Stimulated activated CD4-positive, alpha-beta T cell treated with anti-CD3 and anti-CD28 coated beads, TNF-alpha, amount 100 ng/mL, for 48 hours (primary cell): ENCODE measurements around the gene PVALEF.

Source experiments
- DNase-seq, 3 donors: peaks; one replicate each; pipeline ENCODE4 v3.0.0-alpha.2; 2020; ENCODE audit warnings: low read depth in 3 of 3

The PVALEF gene

DNA sequence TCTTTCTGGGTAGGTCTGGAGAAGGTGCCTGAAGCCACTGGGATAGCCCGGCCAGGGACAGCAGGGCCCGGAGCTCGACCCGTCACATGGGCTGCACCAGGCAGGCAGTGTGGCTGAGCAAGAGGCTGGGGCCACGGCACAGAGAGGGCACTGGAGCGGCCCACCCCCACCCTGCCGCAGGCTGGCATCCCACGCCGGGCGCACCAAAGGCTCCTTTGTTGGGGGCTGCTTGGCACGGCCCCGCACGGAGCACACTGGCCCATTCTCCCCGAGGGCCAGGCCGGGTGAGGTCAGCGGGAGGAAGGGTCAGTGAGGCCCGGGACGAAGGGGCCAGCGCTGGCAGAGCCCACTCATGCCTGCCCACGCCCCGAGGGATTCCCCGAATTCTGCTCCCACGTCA, 36.5 kb upstream of the PVALEF start:
- DNase-seq = no peak

DNA sequence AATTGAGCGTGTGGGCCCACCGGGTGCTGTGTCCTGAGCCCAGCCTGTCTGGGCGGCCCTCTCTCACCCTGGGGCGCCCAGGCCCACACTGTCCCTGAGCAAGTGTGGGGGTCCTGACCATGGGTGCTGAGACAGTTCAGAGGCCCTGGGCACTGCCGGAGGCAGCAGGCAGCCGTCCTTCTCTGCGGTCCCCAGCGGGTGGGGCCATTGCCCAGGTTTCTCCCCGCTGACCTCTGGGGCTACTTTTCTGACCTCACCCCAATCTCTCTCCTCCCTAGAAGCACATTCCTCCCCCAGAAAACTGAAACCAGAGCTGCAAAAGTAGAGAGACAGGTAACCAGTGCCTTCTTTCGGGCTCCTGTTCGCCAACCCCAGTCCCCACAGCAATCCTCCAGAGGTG, 36.0 kb upstream of the PVALEF start:
- no peak for DNase-seq

GRCh38 chr17:81129711-81130367, 35.5 kb upstream of the PVALEF start:
- no peak for DNase-seq

GRCh38 chr17:81130385-81131361, 34.6 kb upstream of the PVALEF start:
- no peak for DNase-seq

DNA sequence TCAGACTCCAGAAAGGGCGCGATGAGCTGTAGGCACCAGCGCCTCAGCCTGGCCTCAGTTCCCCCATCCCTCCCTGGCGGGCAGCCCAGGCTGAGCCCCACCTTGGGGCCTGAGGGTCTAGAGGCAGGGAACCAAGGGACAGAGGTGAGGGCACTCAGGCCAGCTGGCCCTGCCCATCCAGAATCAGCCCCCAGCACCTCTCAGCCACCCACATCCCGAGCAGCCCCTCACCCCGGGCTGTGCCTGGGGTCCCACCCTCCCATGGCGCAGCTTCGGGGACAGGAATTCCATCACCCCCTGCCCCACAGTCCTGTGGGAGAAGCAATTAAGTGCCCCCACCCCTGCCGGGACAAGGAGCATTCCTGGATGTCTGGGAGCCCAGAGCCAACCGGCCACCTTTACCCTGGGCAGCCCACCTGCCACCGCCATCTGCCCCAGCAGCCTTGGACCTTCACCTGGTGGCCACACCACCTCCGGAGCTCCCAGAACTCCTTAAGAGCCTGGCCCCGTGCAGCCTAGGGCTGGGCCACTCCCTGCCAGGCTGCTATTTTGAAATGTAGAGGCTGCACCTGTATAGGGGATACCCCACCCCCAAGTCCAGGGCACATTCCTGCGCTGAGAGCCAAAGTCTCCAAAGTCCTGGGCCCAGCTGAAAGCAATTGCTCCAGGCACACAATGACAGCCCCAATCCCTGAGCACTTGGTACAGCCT, 33.7 kb upstream of the PVALEF start:
- DNase-seq = no peak

DNA sequence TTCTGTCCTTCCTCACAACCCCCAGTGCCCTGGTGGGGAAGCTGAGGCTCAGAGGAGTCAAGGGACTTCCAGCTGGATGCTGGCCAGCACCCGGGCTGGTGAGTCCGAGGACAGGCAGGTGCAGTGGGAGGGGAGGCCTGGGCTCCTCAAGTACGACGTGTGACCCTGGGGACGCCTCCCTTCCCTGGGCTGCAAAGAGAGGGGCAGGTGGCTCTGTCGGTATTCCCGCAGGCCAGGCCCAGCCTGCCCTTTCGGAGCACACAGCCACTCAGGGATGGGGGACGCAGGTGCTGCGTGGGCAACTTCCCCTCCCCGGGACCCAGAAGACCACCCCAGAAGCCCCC, 33.1 kb upstream of the PVALEF start:
- no peak for DNase-seq

DNA sequence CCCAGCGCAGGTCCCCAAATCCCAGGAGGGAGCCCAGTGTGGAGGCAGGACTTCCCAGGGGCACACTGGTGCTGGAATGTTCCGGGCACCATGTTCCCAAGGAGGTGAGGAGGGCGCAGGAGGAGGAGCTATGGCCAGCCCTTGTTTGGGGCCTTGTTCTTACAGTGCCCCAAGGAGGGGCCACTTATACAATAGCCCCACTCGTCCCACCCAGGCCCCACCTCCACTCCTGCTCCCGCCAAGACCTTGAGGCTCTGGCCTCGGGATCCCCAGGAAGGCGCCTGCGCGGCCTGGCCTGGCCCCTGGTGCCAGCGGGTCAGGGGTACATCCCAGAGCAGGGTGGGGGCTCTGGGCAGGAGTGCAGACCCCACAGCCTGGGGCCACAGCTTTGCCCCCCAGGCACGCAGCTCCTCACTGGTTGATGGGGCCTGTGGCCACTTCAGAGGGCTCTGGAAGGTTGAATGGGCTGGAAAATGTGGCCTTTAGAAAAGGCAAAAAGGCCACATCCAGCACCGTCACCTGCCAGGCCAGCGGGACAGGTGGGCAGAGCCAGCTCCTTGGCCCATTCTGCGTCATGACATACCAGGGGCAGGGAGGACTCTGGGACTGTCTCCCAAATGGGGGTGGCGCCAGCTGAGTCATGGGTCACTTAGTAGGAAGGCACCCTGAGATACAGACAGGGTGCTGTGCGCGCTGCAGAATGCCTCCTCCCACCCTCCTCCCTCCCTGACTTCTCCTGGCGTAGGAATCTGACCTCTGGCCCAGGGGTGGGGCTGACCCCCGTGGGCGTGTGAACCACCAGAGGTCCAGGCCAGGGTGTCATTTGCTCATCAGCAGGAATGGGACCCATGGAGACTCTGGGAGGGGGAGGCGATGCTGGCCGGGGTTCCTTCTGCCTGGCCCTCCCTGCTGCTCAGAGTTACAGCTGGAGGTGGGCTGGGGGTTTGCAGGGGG, 32.3 kb upstream of the PVALEF start:
- DNase-seq = no peak

DNA sequence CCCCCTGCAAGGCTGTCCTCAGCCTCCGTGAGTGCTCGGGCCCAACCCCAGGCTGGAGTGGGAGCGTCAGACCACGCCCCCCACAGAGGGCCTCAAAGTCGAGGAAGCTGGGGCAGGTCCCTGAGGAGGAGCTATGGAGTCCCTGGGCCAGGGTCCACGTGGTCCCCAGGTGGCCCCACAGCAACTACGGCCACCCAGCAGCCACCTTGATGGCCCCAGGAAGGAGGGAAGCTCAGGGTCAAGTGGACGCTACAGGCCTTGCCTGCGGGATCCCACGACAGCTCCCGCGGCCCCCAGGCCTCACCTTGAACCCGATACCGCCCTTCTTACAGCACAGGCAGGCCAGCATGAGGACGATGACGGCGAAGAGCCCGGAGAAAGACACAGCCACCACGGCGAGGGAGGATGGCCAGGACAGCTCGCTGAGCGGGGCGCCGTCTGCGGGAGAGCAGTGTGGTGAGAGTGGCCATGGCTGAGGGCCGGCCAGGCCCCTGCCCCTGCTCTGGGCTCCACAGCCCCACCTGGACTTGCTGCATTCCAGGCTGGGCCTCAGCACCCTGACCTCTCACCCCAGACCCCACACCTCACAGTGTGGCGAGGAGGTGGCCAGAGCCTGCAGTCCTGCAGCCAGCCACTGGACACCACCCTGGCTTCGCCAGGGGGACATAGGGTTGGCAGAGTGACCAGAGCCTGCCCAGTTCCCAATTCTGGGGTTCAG, 31.1 kb upstream of the PVALEF start:
- DNase-seq = no peak

GRCh38 chr17:81135505-81136278, 29.6 kb upstream of the PVALEF start:
- no peak for DNase-seq

- DNase-seq = no peak
Observed at GRCh38 chr17:81136366-81136765, 28.9 kb upstream of the PVALEF start.

- no peak for DNase-seq
Observed at GRCh38 chr17:81137248-81137647, 28.1 kb upstream of the PVALEF start.

- DNase-seq = no peak
Observed at GRCh38 chr17:81138083-81138482, 27.2 kb upstream of the PVALEF start.

DNA sequence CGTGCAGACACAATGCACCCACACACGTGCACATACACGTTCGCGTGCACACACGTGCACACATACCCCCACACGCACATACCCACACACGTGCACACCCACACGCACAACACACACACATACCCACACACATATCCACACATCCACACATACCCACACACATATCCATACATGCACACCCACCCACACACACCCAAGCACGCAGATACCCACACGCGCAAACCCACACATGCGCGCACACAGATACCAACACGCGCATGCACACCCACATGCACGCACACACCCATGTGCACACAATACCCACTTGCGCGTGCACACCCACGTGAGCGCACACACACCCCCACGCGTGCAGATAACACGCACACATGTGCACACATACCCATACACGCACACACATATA, 26.8 kb upstream of the PVALEF start:
- DNase-seq = no peak

GRCh38 chr17:81139428-81139827, 25.9 kb upstream of the PVALEF start:
- DNase-seq = no peak

- DNase-seq = no peak
Observed at GRCh38 chr17:81140018-81140417, 25.3 kb upstream of the PVALEF start.

DNA sequence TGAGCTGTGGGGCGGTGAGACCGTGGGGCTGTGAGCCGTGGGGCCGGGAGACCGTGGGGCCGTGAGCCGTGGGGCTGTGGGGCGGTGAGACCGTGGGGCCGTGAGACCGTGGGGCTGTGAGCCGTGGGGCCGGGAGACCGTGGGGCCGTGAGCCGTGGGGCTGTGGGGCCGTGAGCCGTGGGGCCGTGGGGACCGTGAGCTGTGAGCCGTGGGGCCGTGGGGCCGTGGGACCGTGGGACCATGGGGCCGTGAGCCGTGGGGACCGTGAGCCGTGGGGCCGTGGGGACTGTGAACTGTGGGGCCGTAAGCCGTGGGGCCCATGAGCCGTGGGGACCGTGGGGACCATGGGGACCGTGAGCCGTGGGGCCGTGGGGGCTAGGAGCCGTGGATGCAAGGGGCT, 24.6 kb upstream of the PVALEF start:
- DNase-seq = no peak

GRCh38 chr17:81142301-81143199, 22.8 kb upstream of the PVALEF start:
- DNase-seq = peak; percentile 28 to 46 (median 37)

DNA sequence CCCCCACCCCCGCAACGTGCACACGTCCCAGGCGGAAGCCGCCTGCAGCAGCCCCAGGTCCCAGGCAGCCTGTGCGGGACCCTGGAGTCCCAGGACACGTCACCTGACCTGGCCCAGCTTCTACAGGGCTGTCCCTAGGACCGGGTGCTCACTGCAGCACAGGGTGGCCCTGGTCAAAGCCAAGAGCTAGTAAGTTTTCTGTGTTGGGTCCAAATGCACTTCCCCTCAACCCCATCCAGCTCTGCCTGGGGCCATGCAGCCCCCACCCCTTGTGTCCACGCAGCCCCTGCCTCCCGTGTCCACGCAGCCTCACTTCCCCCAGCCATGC, 22.1 kb upstream of the PVALEF start:
- DNase-seq = no peak
